SJCRH30 (cell line): ENCODE results near the gene SWAP70. TPM values are rescaled to one million over a fixed set of nuclear protein-coding genes. Genes with fewer than 3 reads are reported as not detected.

Source experiments
- DNase-seq, 2 experiments: peaks; one replicate each; pipeline ENCODE4 v3.0.0-alpha.2; 2015 to 2020
- H3K27ac ChIP-seq: fragments of 250-450 bp; sonication (Bioruptor Pico); 2 replicates; pipeline ENCODE4 v1.5.1; 2020; ENCODE audit warnings: mild to moderate bottlenecking, moderate library complexity
- H3K27me3 ChIP-seq: fragments of 250-450 bp; sonication (Bioruptor Pico); 2 replicates; pipeline ENCODE4 v1.5.1; 2020; ENCODE audit warnings: mild to moderate bottlenecking, moderate library complexity
- H3K36me3 ChIP-seq: fragments of 250-450 bp; sonication (Bioruptor Pico); 2 replicates; pipeline ENCODE4 v1.5.1; 2020; ENCODE audit warnings: mild to moderate bottlenecking, moderate library complexity
- H3K4me1 ChIP-seq: fragments of 250-450 bp; sonication (Bioruptor Pico); 2 replicates; pipeline ENCODE4 v1.5.1; 2020; ENCODE audit warnings: mild to moderate bottlenecking, moderate library complexity
- H3K4me3 ChIP-seq: fragments of 250-450 bp; sonication (Bioruptor Pico); 2 replicates; pipeline ENCODE4 v1.5.1; 2020; ENCODE audit warnings: mild to moderate bottlenecking, moderate library complexity
- H3K9me3 ChIP-seq: fragments of 250-450 bp; sonication (Bioruptor Pico); replicated peaks from 2 replicates; pipeline ENCODE4 v1.5.1; 2020; ENCODE audit warnings: mild to moderate bottlenecking, moderate library complexity
- total RNA-seq: library from RNA; depleted of rRNA; stranded (reverse); fragments of >200 nt; shearing (Covaris generic); gene quantifications from 2 replicates; pipeline ENCODE4 v1.2.3, GENCODE V29; 2014

The SWAP70 gene
- total RNA-seq, 1 experiment from 2014 or later: 25.4 TPM

- no peak for DNase-seq
- Histone ChIP-seq H3K4me3 (no peak overlapping the region), H3K27me3 (no peaks in the 10 kb centered on the region), H3K4me1 (no peaks in the 10 kb centered on the region), H3K9me3 (peaks cover 15% of the 10 kb centered on the region), H3K27ac (no peak overlapping the region), H3K36me3 (no peaks in the 10 kb centered on the region; the same call in 1 of the 2 replicates)
Observed at GRCh38 chr11:9665749-9666148, 1.9 kb downstream of the SWAP70 start.

GRCh38 chr11:9669954-9670353 lies 6.1 kb downstream of the SWAP70 start:
- Histone ChIP-seq H3K27ac (no peak overlapping the region), H3K27me3 (no peaks in the 10 kb centered on the region), H3K4me3 (no peak overlapping the region), H3K36me3 (peaks cover 2% of the 10 kb centered on the region; the same call in 1 of the 2 replicates), H3K4me1 (no peaks in the 10 kb centered on the region), H3K9me3 (peaks cover 14% of the 10 kb centered on the region)
- DNase-seq: no peak

- H3K36me3 ChIP-seq: peaks cover 2% of the 10 kb centered on the region; the same call in 1 of the 2 replicates
Observed at GRCh38 chr11:9672288-9672916, 8.5 kb downstream of the SWAP70 start.

GRCh38 chr11:9672918-9673317 lies 9.0 kb downstream of the SWAP70 start:
- Histone ChIP-seq H3K4me1 (no peaks in the 10 kb centered on the region; the same call in 1 of the 2 replicates), H3K27ac (no peak overlapping the region), H3K9me3 (no peaks in the 10 kb centered on the region), H3K4me3 (no peak overlapping the region), H3K36me3 (peaks cover 4% of the 10 kb centered on the region), H3K27me3 (no peaks in the 10 kb centered on the region)
- DNase-seq: no peak

More at GRCh38 chr11:9672288-9672916, 8.5 kb downstream of the SWAP70 start:
- H3K9me3 ChIP-seq: no peaks in the 10 kb centered on the region
- no peak for DNase-seq
- H3K27me3 ChIP-seq: no peaks in the 10 kb centered on the region
- no peak overlapping the region for H3K4me3 ChIP-seq
- H3K27ac ChIP-seq: no peak overlapping the region
- no peaks in the 10 kb centered on the region; the same call in 1 of the 2 replicates for H3K4me1 ChIP-seq

- Histone ChIP-seq H3K36me3 (peaks cover 5% of the 10 kb centered on the region), H3K4me3 (no peak overlapping the region), H3K27me3 (no peaks in the 10 kb centered on the region), H3K27ac (no peak overlapping the region), H3K9me3 (peaks cover 9% of the 10 kb centered on the region; the same call in 1 of the 2 replicates), H3K4me1 (no peaks in the 10 kb centered on the region; the same call in 1 of the 2 replicates)
- DNase-seq: no peak
Observed at GRCh38 chr11:9675691-9676090, 11.8 kb downstream of the SWAP70 start.

- no peaks in the 10 kb centered on the region for H3K27me3 ChIP-seq
- H3K9me3 ChIP-seq: peaks cover 12% of the 10 kb centered on the region; the same call in 1 of the 2 replicates
- no peak overlapping the region for H3K27ac ChIP-seq
- H3K36me3 ChIP-seq: peaks cover 3% of the 10 kb centered on the region; the same call in 1 of the 2 replicates
- H3K4me1 ChIP-seq: no peaks in the 10 kb centered on the region; the same call in 1 of the 2 replicates
- no peak overlapping the region for H3K4me3 ChIP-seq
- no peak for DNase-seq
Observed at GRCh38 chr11:9677951-9678350, 14.1 kb downstream of the SWAP70 start.

- H3K4me1 ChIP-seq: no peaks in the 10 kb centered on the region; the same call in 1 of the 2 replicates
- DNase-seq: no peak
Observed at GRCh38 chr11:9678576-9678975, 14.7 kb downstream of the SWAP70 start.

GRCh38 chr11:9680028-9680427 lies 16.2 kb downstream of the SWAP70 start:
- no peak overlapping the region for H3K4me3 ChIP-seq
- H3K4me1 ChIP-seq: no peaks in the 10 kb centered on the region; the same call in 1 of the 2 replicates
- H3K27me3 ChIP-seq: no peaks in the 10 kb centered on the region
- DNase-seq: no peak
- no peak overlapping the region for H3K27ac ChIP-seq
- H3K36me3 ChIP-seq: peaks cover 3% of the 10 kb centered on the region; the same call in 1 of the 2 replicates
- peaks cover 12% of the 10 kb centered on the region; the same call in 1 of the 2 replicates for H3K9me3 ChIP-seq

More at GRCh38 chr11:9678576-9678975, 14.7 kb downstream of the SWAP70 start:
- Histone ChIP-seq H3K27ac (no peak overlapping the region), H3K36me3 (peaks cover 3% of the 10 kb centered on the region; the same call in 1 of the 2 replicates), H3K9me3 (peaks cover 12% of the 10 kb centered on the region; the same call in 1 of the 2 replicates), H3K27me3 (no peaks in the 10 kb centered on the region), H3K4me3 (no peak overlapping the region)

- no peak for DNase-seq
Observed at GRCh38 chr11:9681583-9682372, 17.9 kb downstream of the SWAP70 start.

GRCh38 chr11:9687711-9688477 lies 24.0 kb downstream of the SWAP70 start:
- peaks cover 32% of the 10 kb centered on the region for H3K4me1 ChIP-seq
- no peak overlapping the region for H3K4me3 ChIP-seq
- no peaks in the 10 kb centered on the region for H3K36me3 ChIP-seq
- H3K9me3 ChIP-seq: no peaks in the 10 kb centered on the region
- H3K27ac ChIP-seq: no peak overlapping the region; the same call in 1 of the 2 replicates
- peak in 1 of 2 experiments; percentile 26 for DNase-seq
- no peaks in the 10 kb centered on the region for H3K27me3 ChIP-seq

More at GRCh38 chr11:9681583-9682372, 17.9 kb downstream of the SWAP70 start:
- H3K36me3 ChIP-seq: peaks cover 3% of the 10 kb centered on the region; the same call in 1 of the 2 replicates
- H3K4me1 ChIP-seq: no peaks in the 10 kb centered on the region; the same call in 1 of the 2 replicates
- H3K9me3 ChIP-seq: peaks cover 12% of the 10 kb centered on the region; the same call in 1 of the 2 replicates
- H3K27me3 ChIP-seq: no peaks in the 10 kb centered on the region
- no peak overlapping the region for H3K4me3 ChIP-seq
- H3K27ac ChIP-seq: no peak overlapping the region

- Histone ChIP-seq H3K27me3 (no peaks in the 10 kb centered on the region), H3K4me3 (no peak overlapping the region), H3K36me3 (no peaks in the 10 kb centered on the region), H3K4me1 (peaks cover 32% of the 10 kb centered on the region), H3K27ac (peak overlapping the region; percentile 31), H3K9me3 (no peaks in the 10 kb centered on the region)
- peak; percentile 52 to 66 for DNase-seq
Observed at GRCh38 chr11:9688716-9689511, 25.0 kb downstream of the SWAP70 start.

- Histone ChIP-seq H3K4me1 (peaks cover 32% of the 10 kb centered on the region), H3K27ac (no peak overlapping the region; the same call in 1 of the 2 replicates), H3K4me3 (no peak overlapping the region), H3K9me3 (no peaks in the 10 kb centered on the region), H3K27me3 (no peaks in the 10 kb centered on the region), H3K36me3 (peaks cover 6% of the 10 kb centered on the region)
- DNase-seq: no peak
Observed at GRCh38 chr11:9689721-9690120, 25.8 kb downstream of the SWAP70 start.

- DNase-seq: peak in 1 of 2 experiments; percentile 53
- Histone ChIP-seq H3K36me3 (peaks cover 17% of the 10 kb centered on the region), H3K27ac (peak overlapping the region; percentile 50)
Observed at GRCh38 chr11:9691865-9692264, 28.0 kb downstream of the SWAP70 start.

More at GRCh38 chr11:9691865-9692264, 28.0 kb downstream of the SWAP70 start:
- Histone ChIP-seq H3K27me3 (no peaks in the 10 kb centered on the region), H3K9me3 (no peaks in the 10 kb centered on the region), H3K4me3 (no peak overlapping the region), H3K4me1 (peaks cover 32% of the 10 kb centered on the region)
